Stimulated activated CD4-positive, alpha-beta T cell treated with anti-CD3 and anti-CD28 coated beads, Interleukin-2, amount 100 ng/mL, for 24 hours (primary cell): ENCODE measurements around the gene NCKAP5L.
"Not testable (repeated sequence)": the region's sequence is repeated elsewhere in the genome, so short reads cannot be mapped to it uniquely, and the experiment has no call there.

Experiments used
- DNase-seq, 2 donors: peaks; one replicate each; pipeline ENCODE4 v3.0.0-alpha.2; 2020

The NCKAP5L gene

GRCh38 chr12:49796606-49797448, 31.4 kb downstream of the NCKAP5L start:
- no peak for DNase-seq

GRCh38 chr12:49796155-49796554, 32.1 kb downstream of the NCKAP5L start:
- no peak for DNase-seq

DNA sequence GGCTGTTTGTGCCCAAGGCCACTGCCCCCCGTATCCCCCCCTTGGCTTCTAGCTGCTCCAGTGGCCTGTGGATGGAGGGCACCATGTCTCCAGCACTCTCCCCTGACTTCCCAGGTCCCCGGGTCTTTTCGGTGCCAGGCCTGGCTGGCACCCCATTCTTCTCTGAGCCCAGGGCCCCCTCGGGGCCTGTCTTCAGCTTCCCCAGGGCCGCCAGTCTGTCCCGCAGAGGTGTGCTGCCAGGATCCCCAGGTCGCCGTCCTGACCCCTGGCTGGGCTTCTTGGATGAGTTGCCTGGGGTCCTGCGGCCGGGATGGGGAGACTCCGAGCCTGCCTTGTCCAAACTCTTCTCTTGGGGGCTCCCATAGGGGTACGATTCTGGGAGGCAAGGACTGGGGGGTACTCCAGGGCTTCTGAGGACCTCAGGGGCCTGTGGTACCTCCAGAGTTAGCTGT, 32.5 kb downstream of the NCKAP5L start:
- no peak for DNase-seq

DNA sequence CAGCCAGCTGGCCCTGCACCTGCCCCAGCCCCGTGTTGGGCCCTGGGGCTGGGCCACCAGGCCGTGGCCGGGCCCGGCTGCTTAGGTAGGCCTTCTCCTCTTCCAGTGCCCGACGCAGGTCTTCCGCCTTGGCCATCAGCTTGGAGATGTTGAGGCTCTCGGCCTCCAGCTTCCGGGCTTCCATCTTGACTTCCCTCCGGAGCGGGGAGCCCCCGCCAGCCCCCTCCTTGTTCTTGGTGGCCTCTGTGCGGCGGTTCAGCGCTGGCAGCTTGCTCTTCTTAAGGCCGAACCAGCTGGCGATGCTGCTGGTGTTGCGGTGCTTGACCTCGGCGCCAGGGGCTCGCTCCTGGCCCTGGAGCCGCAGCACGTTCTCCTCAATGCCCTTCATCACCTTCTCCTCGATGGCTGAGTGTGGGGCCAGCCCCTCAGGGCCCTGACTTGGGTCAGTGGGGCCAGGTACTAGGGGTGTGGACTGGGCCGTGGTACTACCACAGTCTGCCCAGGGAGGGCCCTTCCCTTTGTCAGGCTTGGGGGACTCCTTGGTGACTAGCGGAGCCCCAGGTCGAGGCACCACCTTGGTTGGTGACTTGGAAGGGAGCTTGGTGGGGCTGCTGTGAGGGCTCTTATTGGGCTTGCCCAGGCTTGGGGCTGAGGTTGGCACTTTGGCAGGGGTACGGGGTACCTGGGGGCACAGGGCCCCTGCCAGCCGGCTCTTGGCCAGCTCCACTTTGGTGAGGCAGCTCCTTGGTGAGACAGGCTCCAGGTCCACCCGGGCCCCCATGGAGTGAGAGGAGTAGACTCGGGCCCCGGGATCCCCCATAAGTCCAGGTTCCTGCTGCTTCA, 33.2 kb downstream of the NCKAP5L start:
- DNase-seq: no peak

DNA sequence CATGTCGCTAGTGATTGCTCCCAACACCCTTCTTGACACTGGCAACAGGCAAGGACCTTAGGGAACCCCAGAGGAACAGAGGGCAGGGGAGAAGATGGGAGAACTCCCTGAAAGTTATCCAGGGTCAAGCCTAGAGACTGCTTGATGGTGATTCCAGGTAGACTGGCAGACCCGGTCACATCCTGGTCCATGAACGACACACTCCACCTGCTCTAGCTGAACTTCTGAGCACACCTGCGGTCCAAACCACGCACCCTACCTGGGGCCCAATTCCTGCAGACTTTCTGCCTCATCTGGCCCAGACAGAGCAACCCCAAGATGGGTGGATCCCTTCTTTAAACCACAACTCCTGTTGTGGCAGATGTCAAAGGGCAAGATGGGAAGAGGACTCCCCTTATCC, 34.2 kb downstream of the NCKAP5L start:
- DNase-seq: no peak

- no peak for DNase-seq
Measured at GRCh38 chr12:49793620-49794019, 34.6 kb downstream of the NCKAP5L start.

GRCh38 chr12:49792976-49793580, 35.1 kb downstream of the NCKAP5L start:
- no peak for DNase-seq

- DNase-seq: no peak
Measured at GRCh38 chr12:49792181-49792970, 35.8 kb downstream of the NCKAP5L start.

DNA sequence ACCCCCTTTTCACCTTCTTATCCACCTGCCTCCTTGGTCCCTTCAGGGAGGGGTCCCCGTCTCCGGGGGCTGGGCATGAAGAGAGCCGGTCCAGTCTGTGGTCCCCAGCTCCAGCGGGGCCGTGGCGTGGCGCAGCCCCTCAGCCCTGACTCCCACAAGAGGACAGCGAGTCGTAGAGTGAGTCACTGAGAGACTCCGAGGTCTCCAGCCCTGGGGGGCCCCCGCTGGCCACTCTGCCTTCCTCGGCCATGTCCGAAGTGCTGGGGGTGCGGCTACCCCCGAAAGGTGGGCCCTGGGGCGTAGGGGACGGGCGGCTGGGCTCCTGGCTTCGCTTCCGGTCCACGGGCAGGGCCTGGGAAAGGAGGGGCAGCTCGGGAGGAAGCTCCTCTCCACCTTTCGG, 36.5 kb downstream of the NCKAP5L start:
- DNase-seq: no peak

- DNase-seq: no peak
Measured at GRCh38 chr12:49790741-49791555, 37.3 kb downstream of the NCKAP5L start.

GRCh38 chr12:49789992-49790391, 38.2 kb downstream of the NCKAP5L start:
- DNase-seq: no peak

DNA sequence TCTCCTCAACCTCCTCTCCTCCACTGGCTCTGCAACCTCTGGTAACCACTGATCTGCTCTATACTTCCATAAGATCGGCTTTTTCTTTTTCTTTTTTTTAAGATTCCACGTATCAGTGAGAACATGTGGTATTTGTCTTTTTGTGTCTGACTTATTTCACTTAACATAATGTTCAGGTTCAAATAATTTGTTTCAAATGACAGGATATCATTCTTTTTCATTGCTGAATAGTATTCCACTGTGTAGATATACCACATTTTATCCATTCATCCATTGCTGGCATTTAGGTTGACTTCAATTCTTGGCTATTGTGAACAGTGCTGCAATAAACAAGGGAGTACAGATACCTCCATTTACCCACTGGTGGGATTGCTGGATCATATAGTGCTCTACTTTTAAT, 40.5 kb downstream of the NCKAP5L start:
- no peak for DNase-seq

GRCh38 chr12:49784756-49785409, 43.3 kb downstream of the NCKAP5L start:
- DNase-seq: no peak

- no peak for DNase-seq
Measured at GRCh38 chr12:49783917-49784676, 44.1 kb downstream of the NCKAP5L start.

- DNase-seq: not testable (repeated sequence)
Measured at GRCh38 chr12:49780914-49781313, 47.3 kb downstream of the NCKAP5L start.

DNA sequence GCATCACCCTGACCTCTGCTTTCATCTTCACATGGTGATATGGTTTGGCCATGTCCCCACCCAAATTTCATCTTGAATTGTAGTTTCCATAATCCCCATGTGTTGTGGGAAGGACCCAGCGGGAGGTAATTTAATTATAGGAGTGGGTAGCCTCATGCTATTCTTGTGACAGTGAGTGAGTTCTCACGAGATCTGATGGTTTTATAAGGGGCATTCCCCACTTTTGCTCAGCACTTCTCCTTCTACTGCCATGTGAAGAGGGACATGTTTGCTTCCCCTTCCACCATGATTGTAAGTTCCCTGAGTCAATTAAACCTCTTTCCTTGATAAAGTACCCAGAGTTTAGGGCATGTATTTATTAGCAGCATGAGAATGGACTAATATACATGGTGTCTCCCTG, 48.6 kb downstream of the NCKAP5L start:
- no peak for DNase-seq

GRCh38 chr12:49777800-49778748, 50.1 kb downstream of the NCKAP5L start:
- DNase-seq: peak; percentile 83 to 86

DNA sequence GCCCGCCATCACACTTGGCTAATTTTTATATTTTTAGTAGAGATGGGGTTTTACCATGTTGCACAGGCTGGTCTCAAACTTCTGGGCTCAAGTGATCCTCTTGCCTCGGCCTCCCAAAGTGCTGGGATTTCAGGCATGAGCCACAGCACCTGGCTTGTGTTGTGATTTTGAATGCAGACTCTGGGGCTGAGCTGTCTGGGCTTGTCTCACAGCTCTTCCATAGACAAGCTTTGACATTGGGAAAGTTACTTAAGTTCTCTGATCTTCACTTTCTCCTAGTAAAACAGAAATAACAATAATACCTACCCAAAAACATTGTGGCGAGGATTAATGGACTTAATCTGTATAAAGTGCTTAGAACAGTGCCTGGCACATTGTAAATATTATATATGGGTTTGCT, 50.9 kb downstream of the NCKAP5L start:
- DNase-seq: no peak

DNA sequence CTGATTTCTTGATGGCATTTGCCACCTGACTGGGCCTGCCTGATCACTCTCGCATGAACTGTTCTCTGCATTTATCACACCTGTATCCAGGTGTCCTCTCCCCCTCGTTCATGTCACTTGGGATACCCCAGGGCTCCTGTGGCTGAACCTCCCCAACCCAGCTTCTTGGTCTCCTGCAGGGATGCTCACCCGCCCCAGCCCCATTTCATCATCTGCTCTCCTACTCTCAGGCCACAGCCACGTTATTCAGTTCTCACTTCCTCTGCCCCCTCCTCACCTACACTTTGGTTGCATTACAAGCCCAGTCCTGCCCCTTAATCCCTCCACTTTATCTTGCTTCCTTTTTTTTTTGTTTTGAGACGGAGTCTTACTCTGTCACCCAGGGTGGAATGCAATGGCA, 51.4 kb downstream of the NCKAP5L start:
- no peak for DNase-seq
